ENCODE results near the gene ATXN7L1. TPM values are rescaled to one million over a fixed set of nuclear protein-coding genes. Genes with fewer than 3 reads are reported as not detected.
"Not testable (repeated sequence)": the region's sequence is repeated elsewhere in the genome, so short reads cannot be mapped to it uniquely, and the experiment has no call there.

The ATXN7L1 gene
- total RNA-seq, 1 donor from 2014 or later = 8.5 TPM

DNA sequence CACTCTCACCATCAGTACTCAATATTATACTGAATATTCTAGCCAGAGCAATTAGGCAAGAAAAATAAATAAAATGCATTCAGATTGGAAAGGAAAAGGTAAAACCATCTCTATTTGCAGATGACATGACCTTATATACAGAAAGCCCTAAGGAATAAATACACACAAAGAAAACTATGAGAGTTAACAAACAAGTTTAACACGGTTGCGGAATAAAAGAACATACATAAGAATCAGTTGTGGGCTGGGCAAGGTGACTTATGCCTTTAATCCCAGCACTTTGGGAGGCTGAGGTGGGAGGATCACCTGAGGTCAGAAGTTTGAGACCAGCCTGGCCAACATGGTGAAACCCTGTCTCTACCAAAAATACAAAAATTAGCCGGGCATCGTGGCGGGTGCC lies 31.7 kb downstream of the ATXN7L1 start:
- H3K27me3 Mint-ChIP-seq (ENCODE audit: insufficient read depth); H3K4me3 Mint-ChIP-seq; H3K9me3 Mint-ChIP-seq; H3K27ac Mint-ChIP-seq; DNase-seq (ENCODE audit: low spot score): not testable (repeated sequence)
- H3K36me3 Mint-ChIP-seq (ENCODE audit: low read depth) = peaks cover 11% of the 10 kb centered on the region
- intact Hi-C loops (cut with micrococcal nuclease) = loop anchor here (5.0 kb wide), 1 partner anchor 48 kb away; no protein-coding TSS in a partner anchor
- peaks cover 32% of the 10 kb centered on the region for H3K4me1 Mint-ChIP-seq (ENCODE audit: low read depth)

DNA sequence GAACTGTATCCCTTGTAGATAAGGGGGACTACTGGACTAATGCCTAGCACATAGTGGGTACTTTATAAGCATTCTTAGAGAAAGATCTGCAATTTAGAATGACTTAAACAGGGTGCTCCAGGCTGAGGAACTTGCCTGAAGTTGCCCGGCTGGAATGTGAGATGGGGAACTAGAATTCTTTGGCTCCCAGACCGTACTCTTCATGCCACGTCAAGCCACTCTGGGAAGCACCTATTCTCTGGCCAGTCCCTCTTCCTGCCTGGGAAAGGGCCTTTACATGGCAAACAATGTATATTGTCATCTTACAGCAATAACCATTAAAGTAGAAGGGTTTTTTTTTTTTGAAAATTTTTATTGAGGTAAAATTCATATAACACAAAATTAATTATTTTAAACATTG lies 34.5 kb downstream of the ATXN7L1 start:
- H3K27ac Mint-ChIP-seq = no peak overlapping the region
- H3K9me3 Mint-ChIP-seq = peaks cover 9% of the 10 kb centered on the region
- DNase-seq (ENCODE audit: low spot score) = no peak
- peaks cover 3% of the 10 kb centered on the region for H3K27me3 Mint-ChIP-seq (ENCODE audit: insufficient read depth)
- H3K4me1 Mint-ChIP-seq (ENCODE audit: low read depth) = peaks cover 12% of the 10 kb centered on the region
- intact Hi-C loops (cut with micrococcal nuclease) = no loop called here
- peaks cover 4% of the 10 kb centered on the region for H3K36me3 Mint-ChIP-seq (ENCODE audit: low read depth)
- no peak overlapping the region for H3K4me3 Mint-ChIP-seq

- intact Hi-C loops (cut with micrococcal nuclease) = no loop called here
- Mint-ChIP-seq H3K27me3 (ENCODE audit: insufficient read depth) (peaks cover 3% of the 10 kb centered on the region), H3K9me3 (peaks cover 9% of the 10 kb centered on the region), H3K4me3 (no peak overlapping the region), H3K27ac (no peak overlapping the region), H3K4me1 (ENCODE audit: low read depth) (peaks cover 8% of the 10 kb centered on the region), H3K36me3 (ENCODE audit: low read depth) (peaks cover 1% of the 10 kb centered on the region)
- no peak for DNase-seq (ENCODE audit: low spot score)
These were observed 35.2 kb downstream of the ATXN7L1 start for GRCh38 chr7:105840981-105841749.

GRCh38 chr7:105839266-105839665 lies 37.1 kb downstream of the ATXN7L1 start:
- Mint-ChIP-seq H3K27ac (no peak overlapping the region), H3K4me1 (ENCODE audit: low read depth) (peaks cover 8% of the 10 kb centered on the region), H3K27me3 (ENCODE audit: insufficient read depth) (peaks cover 6% of the 10 kb centered on the region), H3K9me3 (peaks cover 4% of the 10 kb centered on the region), H3K36me3 (ENCODE audit: low read depth) (peaks cover 1% of the 10 kb centered on the region), H3K4me3 (no peak overlapping the region)
- no peak for DNase-seq (ENCODE audit: low spot score)
- intact Hi-C loops (cut with micrococcal nuclease) = no loop called here

DNA sequence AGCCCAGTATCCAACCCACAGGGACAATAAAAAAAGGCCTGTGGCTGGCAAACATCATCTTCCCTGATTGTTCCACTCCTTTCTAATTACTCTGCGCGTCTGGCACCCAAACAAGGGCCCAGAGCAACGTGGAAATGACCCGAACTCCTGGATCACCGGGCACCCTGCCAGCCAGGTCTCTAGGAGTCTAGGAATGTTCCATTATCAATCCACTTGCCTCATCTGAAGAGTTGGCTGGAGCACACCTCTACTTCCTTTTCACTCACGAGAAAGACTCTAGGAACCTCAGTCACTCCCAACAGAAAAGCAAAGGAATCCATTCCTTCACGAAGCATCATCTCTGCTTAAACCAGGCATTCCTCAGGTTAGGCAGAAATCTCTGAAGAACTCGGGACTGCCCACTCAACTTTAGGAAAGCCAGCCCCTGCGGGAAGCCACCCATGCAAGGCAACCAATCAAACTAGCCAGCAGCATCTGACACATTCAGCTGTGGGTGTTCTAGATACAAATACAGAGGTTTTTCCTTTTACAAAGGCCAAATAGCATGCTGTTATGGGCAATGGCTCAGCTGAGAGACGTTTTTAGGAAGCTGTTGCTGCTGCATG lies 37.7 kb downstream of the ATXN7L1 start:
- DNase-seq (ENCODE audit: low spot score) = no peak
- H3K27me3 Mint-ChIP-seq (ENCODE audit: insufficient read depth) = peaks cover 9% of the 10 kb centered on the region

GRCh38 chr7:105837765-105838626 lies 38.4 kb downstream of the ATXN7L1 start:
- peaks cover 12% of the 10 kb centered on the region for H3K27me3 Mint-ChIP-seq (ENCODE audit: insufficient read depth)
- no peak for DNase-seq (ENCODE audit: low spot score)
- H3K36me3 Mint-ChIP-seq (ENCODE audit: low read depth) = peaks cover 1% of the 10 kb centered on the region
- no peak overlapping the region for H3K27ac Mint-ChIP-seq
- H3K4me1 Mint-ChIP-seq (ENCODE audit: low read depth) = peaks cover 8% of the 10 kb centered on the region
- H3K9me3 Mint-ChIP-seq = no peaks in the 10 kb centered on the region
- H3K4me3 Mint-ChIP-seq = no peak overlapping the region
- intact Hi-C loops (cut with micrococcal nuclease) = no loop called here

More for the DNA sequence above, 37.7 kb downstream of the ATXN7L1 start:
- H3K4me1 Mint-ChIP-seq (ENCODE audit: low read depth) = peaks cover 8% of the 10 kb centered on the region
- intact Hi-C loops (cut with micrococcal nuclease) = no loop called here
- H3K27ac Mint-ChIP-seq = no peak overlapping the region
- no peak overlapping the region for H3K4me3 Mint-ChIP-seq
- H3K36me3 Mint-ChIP-seq (ENCODE audit: low read depth) = peaks cover 1% of the 10 kb centered on the region
- H3K9me3 Mint-ChIP-seq = no peaks in the 10 kb centered on the region

DNA sequence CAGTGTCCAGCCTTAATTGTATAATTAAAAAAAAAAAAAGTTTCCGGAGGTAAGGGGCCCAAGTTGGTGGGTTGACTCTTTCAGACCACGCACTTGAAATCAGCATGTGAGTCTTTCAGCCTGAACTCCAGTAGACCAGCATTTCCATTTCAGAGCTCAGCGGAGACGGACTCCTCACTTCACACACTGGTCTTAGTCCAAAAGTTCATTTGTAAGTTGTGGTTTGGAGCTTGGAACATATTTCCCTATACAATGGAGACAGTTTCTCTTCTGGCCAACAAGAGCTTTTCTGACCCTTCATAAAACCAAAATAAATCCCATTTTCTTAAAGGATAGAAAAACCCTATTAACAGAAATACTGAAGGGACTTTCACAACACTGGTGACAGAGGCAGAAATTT lies 41.0 kb downstream of the ATXN7L1 start:
- Mint-ChIP-seq H3K9me3 (no peaks in the 10 kb centered on the region), H3K27ac (no peak overlapping the region), H3K4me3 (no peak overlapping the region), H3K27me3 (ENCODE audit: insufficient read depth) (peaks cover 19% of the 10 kb centered on the region), H3K4me1 (ENCODE audit: low read depth) (peaks cover 8% of the 10 kb centered on the region), H3K36me3 (ENCODE audit: low read depth) (peaks cover 1% of the 10 kb centered on the region)
- intact Hi-C loops (cut with micrococcal nuclease) = no loop called here
- DNase-seq (ENCODE audit: low spot score) = no peak

GRCh38 chr7:105831824-105832535 lies 44.4 kb downstream of the ATXN7L1 start:
- no peaks in the 10 kb centered on the region for H3K4me1 Mint-ChIP-seq (ENCODE audit: low read depth)

GRCh38 chr7:105831302-105831620 lies 45.1 kb downstream of the ATXN7L1 start:
- no peaks in the 10 kb centered on the region for H3K9me3 Mint-ChIP-seq
- intact Hi-C loops (cut with micrococcal nuclease) = no loop called here
- no peak overlapping the region for H3K27ac Mint-ChIP-seq
- H3K4me3 Mint-ChIP-seq = no peak overlapping the region
- no peaks in the 10 kb centered on the region for H3K4me1 Mint-ChIP-seq (ENCODE audit: low read depth)
- H3K27me3 Mint-ChIP-seq (ENCODE audit: insufficient read depth) = peaks cover 22% of the 10 kb centered on the region
- H3K36me3 Mint-ChIP-seq (ENCODE audit: low read depth) = no peaks in the 10 kb centered on the region
- DNase-seq (ENCODE audit: low spot score) = no peak

More at GRCh38 chr7:105831824-105832535, 44.4 kb downstream of the ATXN7L1 start:
- no peaks in the 10 kb centered on the region for H3K9me3 Mint-ChIP-seq
- no peak overlapping the region for H3K27ac Mint-ChIP-seq
- peaks cover 16% of the 10 kb centered on the region for H3K27me3 Mint-ChIP-seq (ENCODE audit: insufficient read depth)
- no peak for DNase-seq (ENCODE audit: low spot score)
- H3K36me3 Mint-ChIP-seq (ENCODE audit: low read depth) = no peaks in the 10 kb centered on the region
- no peak overlapping the region for H3K4me3 Mint-ChIP-seq
- intact Hi-C loops (cut with micrococcal nuclease) = no loop called here

- DNase-seq (ENCODE audit: low spot score) = no peak
- H3K9me3 Mint-ChIP-seq = no peaks in the 10 kb centered on the region
These were observed 45.7 kb downstream of the ATXN7L1 start for GRCh38 chr7:105830405-105831301.

GRCh38 chr7:105829681-105830322 lies 46.6 kb downstream of the ATXN7L1 start:
- intact Hi-C loops (cut with micrococcal nuclease) = no loop called here
- no peaks in the 10 kb centered on the region for H3K4me1 Mint-ChIP-seq (ENCODE audit: low read depth)
- DNase-seq (ENCODE audit: low spot score) = no peak
- H3K27ac Mint-ChIP-seq = no peak overlapping the region
- no peak overlapping the region for H3K4me3 Mint-ChIP-seq
- H3K9me3 Mint-ChIP-seq = peaks cover 6% of the 10 kb centered on the region
- H3K36me3 Mint-ChIP-seq (ENCODE audit: low read depth) = no peaks in the 10 kb centered on the region
- H3K27me3 Mint-ChIP-seq (ENCODE audit: insufficient read depth) = peaks cover 29% of the 10 kb centered on the region

More at GRCh38 chr7:105830405-105831301, 45.7 kb downstream of the ATXN7L1 start:
- Mint-ChIP-seq H3K27me3 (ENCODE audit: insufficient read depth) (peaks cover 27% of the 10 kb centered on the region), H3K4me1 (ENCODE audit: low read depth) (no peaks in the 10 kb centered on the region), H3K36me3 (ENCODE audit: low read depth) (no peaks in the 10 kb centered on the region), H3K4me3 (no peak overlapping the region), H3K27ac (no peak overlapping the region)
- intact Hi-C loops (cut with micrococcal nuclease) = no loop called here

All from activated T-helper 1 cell treated with anti-CD3 and anti-CD28 coated beads, Interleukin-12 subunit alpha, Interleukin-12 subunit beta, Interleukin-2, Interleukin-4 antibody, amounts not matched to agents 30 ng/mL and 10 ng/mL and 1 ng/mL, durations not matched to agents 14 hours and 24 hours and 36 hours (primary cell).